Pancreas (tissue), 10 donors: Measurements from ENCODE around the gene TESPA1. TPM values are rescaled to one million over a fixed set of nuclear protein-coding genes. Genes with fewer than 3 reads are reported as not detected.

Experiments used
- ATAC-seq, 4 donors: fragments of 200-7000 bp; cut with Tn5 transposase; one replicate each; pipeline versions ENCODE4 v1.8.0 to v1.9.1; 2020; ENCODE audit warnings: mild to moderate bottlenecking in 4 of 4, moderate library complexity in 4 of 4
- DNase-seq, 6 donors: peaks; one replicate each; pipeline ENCODE4 v3.0.0-alpha.2; 2020
- FAIRE-seq: peaks from 2 replicates; lab custom pipeline; 2012; peaks lifted over from hg19 to GRCh38; lab: Jason Lieb, UNC
- H3K27ac ChIP-seq, 4 donors: fragments of 200-600 bp; sonication (generic); 1 replicate in 3 of 4; 2 replicates in 1 of 4; pipeline versions ENCODE4 v1.5.0 to v1.8.0; 2020
- H3K27me3 ChIP-seq, 4 donors: fragments of 200-600 bp; one replicate each; pipeline ENCODE4 v1.8.0; 2021
- H3K36me3 ChIP-seq, 3 donors: fragments of 200-600 bp; sonication (generic) in 1 of 3; one replicate each; pipeline versions ENCODE4 v1.5.0 to v1.8.0; 2020 to 2021
- H3K4me1 ChIP-seq, 3 donors: fragments of 200-600 bp; one replicate each; pipeline ENCODE4 v1.8.0; 2021
- H3K4me3 ChIP-seq, 4 donors: fragments of 200-600 bp; sonication (generic) in 2 of 4; one replicate each; pipeline versions ENCODE4 v1.5.0 to v1.8.0; 2020 to 2021
- H3K9me3 ChIP-seq, 4 donors: fragments of 200-600 bp; one replicate each; pipeline ENCODE4 v1.8.0; 2021
- CTCF ChIP-seq, 4 donors: fragments of 200-600 bp; sonication (generic) in 3 of 4; IDR thresholded peaks; one replicate each; pipeline versions ENCODE4 v1.5.0 to v1.8.0; 2021; ENCODE audit warnings: antibody characterized with exemption in 4 of 4
- WGBS, 2 donors: extraction: QIAGEN DNeasy Blood & Tissue Kit; methylation state at CpG; one replicate each; pipeline ENCODE4 v1.1.7; 2013; 5-methylcytosine and 5-hydroxymethylcytosine counted together
- intact Hi-C, 3 donors: fragments of 100-400 bp; cut with DNase I; formaldehyde crosslinking; loops; one replicate each; pipeline versions ENCODE4 v1.11.1 to v1.14.2; 2022
- polyA plus RNA-seq, 2 donors: library from polyadenylated mRNA; stranded (reverse); fragments of 200-250 nt; gene quantifications; one replicate each; pipeline ENCODE4 v1.2.3, GENCODE V29; 2013
- total RNA-seq, 6 donors: library from RNA; stranded (reverse); fragmentation: NEBNext Ultra II Directional in 4 of 6; extraction: Animal tissue kit (Norgen Biotek cat#: 25700) in 4 of 6; gene quantifications; one replicate each; pipeline versions ENCODE4 v1.2.1 to v1.2.4, GENCODE V29; 2021 to 2023
- donor health status: healthy with polysubstance abuse.
- donor health status: DM: no; HTN: no; CAD: no; lungs with moderate emphysema.
- donor health status: DM: no; HTN: no; CAD: no.
- donor health status: control.
- donor health status: control.
- donor health status: Bipolar disorder and iron deficiency.
- donor health status: DM: yes; HTN: yes; CAD: no.
- donor health status: DM: no; HTN: no; CAD: no.
- donor health status: DM: no; HTN: no; CAD: no.
- donor health status: DM: yes; HTN: yes; CAD: no.

The TESPA1 gene
- total and polyA plus RNA-seq, 8 donors = 0.08 to 0.60 (median 0.25) TPM

- no peak for FAIRE-seq
- H3K4me3 ChIP-seq = no peak overlapping the region
- peaks cover 0 to 5% (median 2%) of the 10 kb centered on the region in 4 donors for H3K27me3 ChIP-seq
- DNase-seq = no peak
- WGBS, 2 donors = 51 to 59% methylated on average over 10 of the region's 10 CpGs
- no peak for TF ChIP-seq CTCF (IDR thresholded peaks at IDR 0.05)
- intact Hi-C loops = loop anchor here in 2 of 3 donors (5.0 to 10.0 kb wide), 4 partner anchors 205 to 365 kb away; no protein-coding TSS in a partner anchor
- H3K4me1 ChIP-seq = no peaks in the 10 kb centered on the region
- H3K9me3 ChIP-seq = no peaks in the 10 kb centered on the region
- no peak overlapping the region for H3K27ac ChIP-seq
- ATAC-seq = no peak
- no peaks in the 10 kb centered on the region for H3K36me3 ChIP-seq
Observed at GRCh38 chr12:54959291-54960018, 25.1 kb downstream of the TESPA1 start.

- Histone ChIP-seq H3K4me1 (no peaks in the 10 kb centered on the region), H3K36me3 (no peaks in the 10 kb centered on the region), H3K27ac (no peak overlapping the region), H3K9me3 (no peaks in the 10 kb centered on the region), H3K4me3 (no peak overlapping the region), H3K27me3 (peaks cover 0 to 5% (median 0%) of the 10 kb centered on the region in 4 donors)
- WGBS, 2 donors = 90 to 93% methylated on average over 3 of the region's 3 CpGs
- peak; percentile 81 for FAIRE-seq
- intact Hi-C loops = loop anchor here in 2 of 3 donors (5.0 to 10.0 kb wide), 3 partner anchors 203 to 256 kb away; no protein-coding TSS in a partner anchor
- peak in 3 of 4 donors; percentile 33 to 63 (median 42) for TF ChIP-seq CTCF (IDR thresholded peaks at IDR 0.05)
- ATAC-seq = peak in 3 of 4 donors; percentile 83 to 85 (median 84)
- DNase-seq = peak in 3 of 6 donors; percentile 24 to 62 (median 24)
Observed at GRCh38 chr12:54958048-54958658, 26.4 kb downstream of the TESPA1 start.

GRCh38 chr12:54956818-54957641, 27.5 kb downstream of the TESPA1 start:
- Histone ChIP-seq H3K4me1 (no peaks in the 10 kb centered on the region), H3K9me3 (no peaks in the 10 kb centered on the region), H3K27me3 (peaks cover 0 to 5% (median 0%) of the 10 kb centered on the region in 4 donors), H3K4me3 (no peak overlapping the region), H3K36me3 (no peaks in the 10 kb centered on the region), H3K27ac (no peak overlapping the region)
- DNase-seq (no peak), ATAC-seq (peak in 2 of 4 donors; percentile 38 to 51), FAIRE-seq (no peak)
- WGBS, 2 donors = 54 to 63% methylated on average over 10 of the region's 10 CpGs
- no peak for TF ChIP-seq CTCF (IDR thresholded peaks at IDR 0.05)
- intact Hi-C loops = loop anchor here in 2 of 3 donors (5.0 to 10.0 kb wide), 3 partner anchors 202 to 255 kb away; no protein-coding TSS in a partner anchor

GRCh38 chr12:54956322-54956721, 28.2 kb downstream of the TESPA1 start:
- peaks cover 0 to 5% (median 0%) of the 10 kb centered on the region in 4 donors for H3K27me3 ChIP-seq
- WGBS, 2 donors = 37 to 44% methylated on average over 5 of the region's 5 CpGs
- DNase-seq (no peak), ATAC-seq (no peak), FAIRE-seq (no peak)
- intact Hi-C loops = loop anchor here in 2 of 3 donors (5.0 to 10.0 kb wide), 3 partner anchors 202 to 254 kb away; no protein-coding TSS in a partner anchor
- no peaks in the 10 kb centered on the region for H3K4me1 ChIP-seq
- H3K36me3 ChIP-seq = no peaks in the 10 kb centered on the region
- H3K9me3 ChIP-seq = no peaks in the 10 kb centered on the region
- no peak overlapping the region for H3K27ac ChIP-seq
- no peak for TF ChIP-seq CTCF (IDR thresholded peaks at IDR 0.05)
- H3K4me3 ChIP-seq = no peak overlapping the region
